GM12878 (cell line): ENCODE data around the gene ZFP62. TPM values are rescaled to one million over a fixed set of nuclear protein-coding genes. Genes with fewer than 3 reads are reported as not detected.
A peak's percentile ranks its signal among the peaks of the same experiment; 100 is the strongest.

ENCODE experiments used
- CHD1 ChIP-seq: IDR thresholded peaks from 2 replicates; pipeline ENCODE4 v1.6.1; 2012; ENCODE audit warnings: low read depth, low read length, improper control_type of control experiment
- CREM ChIP-seq: IDR thresholded peaks from 2 replicates; pipeline ENCODE4 v1.6.1; 2014; ENCODE audit warnings: antibody characterized with exemption, low read depth
- EED ChIP-seq: sonication (generic); IDR thresholded peaks from 2 replicates; pipeline ENCODE4 v1.6.1; 2016; ENCODE audit warnings: antibody characterized with exemption, low read depth
- FOXK2 ChIP-seq: fragments of 450-650 bp; IDR thresholded peaks from 2 replicates; pipeline ENCODE4 v1.6.1; 2017; ENCODE audit warnings: mild to moderate bottlenecking, moderate library complexity
- HDAC2 ChIP-seq: fragments of 200-600 bp; sonication (generic); IDR thresholded peaks from 2 replicates; pipeline ENCODE4 v1.6.1; 2017
- IKZF2 ChIP-seq, 2 experiments: fragments of 450-650 bp; IDR thresholded peaks; 2 replicates each; pipeline ENCODE4 v1.6.1; 2017; ENCODE audit warnings: mild to moderate bottlenecking in 2 of 2, moderate library complexity in 2 of 2
- MTA2 ChIP-seq: fragments of 450-650 bp; IDR thresholded peaks from 2 replicates; pipeline ENCODE4 v1.6.1; 2016; ENCODE audit warnings: low read depth, mild to moderate bottlenecking, moderate library complexity
- NFIC ChIP-seq: IDR thresholded peaks from 2 replicates; pipeline ENCODE4 v1.6.1; 2012; ENCODE audit warnings: low read depth, mild to moderate bottlenecking, inconsistent platforms, low read length, moderate library complexity
- NR2C1 ChIP-seq: fragments of 450-650 bp; IDR thresholded peaks from 2 replicates; pipeline ENCODE4 v1.6.1; 2017; ENCODE audit warnings: antibody characterized with exemption, mild to moderate bottlenecking, moderate library complexity
- NR2C2 ChIP-seq: IDR thresholded peaks from 2 replicates; pipeline ENCODE4 v1.6.1; 2011; ENCODE audit warnings: borderline replicate concordance, low read depth; ENCODE audit not compliant: control insufficient read depth, insufficient read length
- NR2F1 ChIP-seq: fragments of 450-650 bp; conservative IDR thresholded peaks from 2 replicates; pipeline ENCODE4 v1.6.1; 2017; ENCODE audit warnings: mild to moderate bottlenecking
- PAX5 ChIP-seq: IDR thresholded peaks from 2 replicates; pipeline ENCODE4 v1.6.1; 2011; ENCODE audit warnings: low read depth, low read length, borderline replicate concordance
- POLR2A ChIP-seq: IDR thresholded peaks from 2 replicates; pipeline ENCODE4 v1.6.1; 2011; ENCODE audit warnings: low read depth, mild to moderate bottlenecking, low read length
- POLR2AphosphoS5 ChIP-seq: IDR thresholded peaks from 2 replicates; pipeline ENCODE4 v1.6.1; 2011; ENCODE audit warnings: mild to moderate bottlenecking, low read length, inconsistent platforms
- RELA ChIP-seq: fragments of 450-650 bp; IDR thresholded peaks from 2 replicates; pipeline ENCODE4 v1.8.0; 2014; ENCODE audit warnings: borderline replicate concordance; ENCODE audit not compliant: partially characterized antibody
- RFX5 ChIP-seq: IDR thresholded peaks from 2 replicates; pipeline ENCODE4 v1.6.1; 2011; ENCODE audit warnings: low read depth, low read length, improper control_type of control experiment
- SIN3A ChIP-seq: IDR thresholded peaks from 2 replicates; pipeline ENCODE4 v1.6.1; 2012; ENCODE audit warnings: low read depth, low read length, improper control_type of control experiment
- SMAD1 ChIP-seq: fragments of 450-650 bp; IDR thresholded peaks from 2 replicates; pipeline ENCODE4 v1.6.1; 2018; ENCODE audit warnings: mild to moderate bottlenecking, low read depth; ENCODE audit not compliant: partially characterized antibody
- SREBF1 ChIP-seq: IDR thresholded peaks from 2 replicates; pipeline ENCODE4 v1.6.1; 2012; ENCODE audit warnings: mild to moderate bottlenecking, low read length
- TBL1XR1 ChIP-seq: IDR thresholded peaks from 2 replicates; pipeline ENCODE4 v1.6.1; 2012; ENCODE audit warnings: low read depth, low read length, improper control_type of control experiment
- ZNF622 ChIP-seq: fragments of 450-650 bp; IDR thresholded peaks from 2 replicates; pipeline ENCODE4 v1.6.1; 2017; ENCODE audit warnings: mild to moderate bottlenecking, inconsistent platforms
- ZSCAN29 ChIP-seq: fragments of 450-650 bp; IDR thresholded peaks from 2 replicates; pipeline ENCODE4 v1.6.1; 2017; ENCODE audit warnings: mild to moderate bottlenecking, moderate library complexity
- polyA plus RNA-seq, 11 experiments: library from polyadenylated mRNA; depleted of rRNA in 4 of 11; unstranded in 6 of 11; stranded (reverse) in 5 of 11; fragments of >200 nt; fragmentation: Nextera tagmentation in 4 of 11; fragmentation: Illumina TruSeq in 1 of 11; extraction: Ambion mirVana in 4 of 11; extraction: Trizol in 1 of 11; gene quantifications; 1 replicate in 1 of 11; 2 replicates in 10 of 11; pipeline versions ENCODE4 v1.2.1 to v1.2.3, GENCODE V29; 2011 to 2016; ENCODE audit warnings: inconsistent platforms in 2 of 11, missing spikeins in 2 of 11, low read depth in 1 of 11
- total RNA-seq, 4 experiments: library from RNA; depleted of rRNA in 3 of 4; stranded (reverse); fragments of >200 nt in 3 of 4; fragmentation: Illumina TruSeq in 1 of 4; extraction: Trizol in 1 of 4; gene quantifications; 2 replicates each; pipeline versions ENCODE4 v1.2.1 to v1.2.3, GENCODE V29; 2013 to 2021
- TF ChIP-seq, protein P1 (sequence below): fragments of 450-650 bp; IDR thresholded peaks from 2 replicates; pipeline ENCODE4 v1.6.1; 2017; ENCODE audit warnings: antibody characterized with exemption, mild to moderate bottlenecking, moderate library complexity
- TF ChIP-seq, protein P2 (sequence below): fragments of 450-650 bp; IDR thresholded peaks from 2 replicates; pipeline ENCODE4 v1.6.1; 2017; ENCODE audit warnings: mild to moderate bottlenecking
- TF ChIP-seq, protein P3 (sequence below): fragments of 450-650 bp; formaldehyde crosslinking; IDR thresholded peaks from 2 replicates; pipeline ENCODE4 v1.4.0; 2020; ENCODE audit warnings: mild to moderate bottlenecking, moderate library complexity

The ZFP62 gene
- total and polyA plus RNA-seq, 10 of the 15 experiments (the other 5 are each of a cell fraction or from before 2014, with no cell fraction given), result 9.2 to 39.7 (median 21.1) TPM

DNA sequence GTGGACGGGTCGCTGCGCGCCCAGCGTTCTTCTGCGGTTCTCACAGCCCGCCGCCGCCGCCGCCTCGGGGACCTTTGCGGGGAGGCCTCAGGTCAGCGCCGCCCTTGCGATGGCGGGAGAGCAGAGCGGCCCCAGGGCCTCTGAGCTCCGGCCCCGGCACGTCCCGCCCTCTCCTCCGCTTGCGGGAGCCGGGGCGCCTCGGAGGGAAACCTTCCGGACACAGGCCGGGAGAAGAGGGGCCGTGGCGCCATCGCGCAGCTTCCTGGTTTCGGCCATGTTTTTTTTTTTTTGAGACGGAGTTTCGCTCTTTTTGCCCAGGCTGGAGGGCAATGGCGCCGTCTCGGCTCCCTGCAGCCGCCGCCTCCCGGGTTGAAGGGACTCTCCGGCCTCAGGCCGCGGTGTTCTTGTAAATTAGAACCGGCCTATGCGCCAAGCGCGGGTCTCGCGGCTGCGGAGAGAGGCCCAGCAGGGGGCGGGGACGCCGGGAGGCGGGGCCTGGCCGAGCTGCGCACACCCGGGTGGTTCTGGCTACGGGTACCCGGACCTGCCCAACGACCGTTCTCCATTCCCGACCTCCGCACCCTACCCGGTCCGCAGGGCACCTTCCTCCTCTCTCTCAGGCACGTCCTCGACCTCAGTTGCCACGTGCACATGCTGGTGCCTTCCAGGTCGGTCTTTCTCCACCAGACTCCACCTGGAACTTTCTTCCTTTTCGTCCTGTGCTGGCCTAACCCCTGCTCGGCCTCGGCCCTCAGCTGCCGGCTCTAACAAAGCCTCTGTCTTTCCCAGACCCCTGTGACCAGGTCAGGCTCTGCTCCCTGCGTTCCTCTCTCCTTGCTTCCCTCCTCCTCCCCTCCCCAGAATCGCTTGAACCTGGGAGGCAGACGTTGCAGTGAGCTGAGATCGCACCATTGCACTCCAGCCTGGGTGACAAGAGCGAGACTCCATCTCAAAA lies 29.7 kb downstream of the ZFP62 start (continued):
- TF ChIP-seq, protein P1, sequence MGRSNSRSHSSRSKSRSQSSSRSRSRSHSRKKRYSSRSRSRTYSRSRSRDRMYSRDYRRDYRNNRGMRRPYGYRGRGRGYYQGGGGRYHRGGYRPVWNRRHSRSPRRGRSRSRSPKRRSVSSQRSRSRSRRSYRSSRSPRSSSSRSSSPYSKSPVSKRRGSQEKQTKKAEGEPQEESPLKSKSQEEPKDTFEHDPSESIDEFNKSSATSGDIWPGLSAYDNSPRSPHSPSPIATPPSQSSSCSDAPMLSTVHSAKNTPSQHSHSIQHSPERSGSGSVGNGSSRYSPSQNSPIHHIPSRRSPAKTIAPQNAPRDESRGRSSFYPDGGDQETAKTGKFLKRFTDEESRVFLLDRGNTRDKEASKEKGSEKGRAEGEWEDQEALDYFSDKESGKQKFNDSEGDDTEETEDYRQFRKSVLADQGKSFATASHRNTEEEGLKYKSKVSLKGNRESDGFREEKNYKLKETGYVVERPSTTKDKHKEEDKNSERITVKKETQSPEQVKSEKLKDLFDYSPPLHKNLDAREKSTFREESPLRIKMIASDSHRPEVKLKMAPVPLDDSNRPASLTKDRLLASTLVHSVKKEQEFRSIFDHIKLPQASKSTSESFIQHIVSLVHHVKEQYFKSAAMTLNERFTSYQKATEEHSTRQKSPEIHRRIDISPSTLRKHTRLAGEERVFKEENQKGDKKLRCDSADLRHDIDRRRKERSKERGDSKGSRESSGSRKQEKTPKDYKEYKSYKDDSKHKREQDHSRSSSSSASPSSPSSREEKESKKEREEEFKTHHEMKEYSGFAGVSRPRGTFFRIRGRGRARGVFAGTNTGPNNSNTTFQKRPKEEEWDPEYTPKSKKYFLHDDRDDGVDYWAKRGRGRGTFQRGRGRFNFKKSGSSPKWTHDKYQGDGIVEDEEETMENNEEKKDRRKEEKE, result no peak
- TF ChIP-seq IKZF2 (IDR thresholded peaks at IDR 0.05) (peak in 1 of 2 experiments; percentile 13; a peak in 1 of 4 replicates), CREM (no peak), POLR2A (peak; percentile 67), ZSCAN29 (no peak; the same call in 1 of the 2 replicates), NFIC (no peak), SMAD1 (peak; percentile 46), RELA (no peak), SREBF1 (no peak), POLR2AphosphoS5 (peak; percentile 76), EED (no peak; the same call in 1 of the 2 replicates), NR2F1 (peak; percentile 74; the same call in 1 of the 2 replicates), HDAC2 (no peak), ZNF622 (no peak), FOXK2 (no peak), CHD1 (no peak), SIN3A (peak; percentile 36; the same call in 1 of the 2 replicates), MTA2 (no peak), TBL1XR1 (no peak), NR2C2 (no peak), PAX5 (no peak), RFX5 (no peak; the same call in 1 of the 2 replicates), NR2C1 (no peak)
- TF ChIP-seq, protein P2, sequence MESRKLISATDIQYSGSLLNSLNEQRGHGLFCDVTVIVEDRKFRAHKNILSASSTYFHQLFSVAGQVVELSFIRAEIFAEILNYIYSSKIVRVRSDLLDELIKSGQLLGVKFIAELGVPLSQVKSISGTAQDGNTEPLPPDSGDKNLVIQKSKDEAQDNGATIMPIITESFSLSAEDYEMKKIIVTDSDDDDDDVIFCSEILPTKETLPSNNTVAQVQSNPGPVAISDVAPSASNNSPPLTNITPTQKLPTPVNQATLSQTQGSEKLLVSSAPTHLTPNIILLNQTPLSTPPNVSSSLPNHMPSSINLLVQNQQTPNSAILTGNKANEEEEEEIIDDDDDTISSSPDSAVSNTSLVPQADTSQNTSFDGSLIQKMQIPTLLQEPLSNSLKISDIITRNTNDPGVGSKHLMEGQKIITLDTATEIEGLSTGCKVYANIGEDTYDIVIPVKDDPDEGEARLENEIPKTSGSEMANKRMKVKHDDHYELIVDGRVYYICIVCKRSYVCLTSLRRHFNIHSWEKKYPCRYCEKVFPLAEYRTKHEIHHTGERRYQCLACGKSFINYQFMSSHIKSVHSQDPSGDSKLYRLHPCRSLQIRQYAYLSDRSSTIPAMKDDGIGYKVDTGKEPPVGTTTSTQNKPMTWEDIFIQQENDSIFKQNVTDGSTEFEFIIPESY, result no peak
- TF ChIP-seq, protein P3, sequence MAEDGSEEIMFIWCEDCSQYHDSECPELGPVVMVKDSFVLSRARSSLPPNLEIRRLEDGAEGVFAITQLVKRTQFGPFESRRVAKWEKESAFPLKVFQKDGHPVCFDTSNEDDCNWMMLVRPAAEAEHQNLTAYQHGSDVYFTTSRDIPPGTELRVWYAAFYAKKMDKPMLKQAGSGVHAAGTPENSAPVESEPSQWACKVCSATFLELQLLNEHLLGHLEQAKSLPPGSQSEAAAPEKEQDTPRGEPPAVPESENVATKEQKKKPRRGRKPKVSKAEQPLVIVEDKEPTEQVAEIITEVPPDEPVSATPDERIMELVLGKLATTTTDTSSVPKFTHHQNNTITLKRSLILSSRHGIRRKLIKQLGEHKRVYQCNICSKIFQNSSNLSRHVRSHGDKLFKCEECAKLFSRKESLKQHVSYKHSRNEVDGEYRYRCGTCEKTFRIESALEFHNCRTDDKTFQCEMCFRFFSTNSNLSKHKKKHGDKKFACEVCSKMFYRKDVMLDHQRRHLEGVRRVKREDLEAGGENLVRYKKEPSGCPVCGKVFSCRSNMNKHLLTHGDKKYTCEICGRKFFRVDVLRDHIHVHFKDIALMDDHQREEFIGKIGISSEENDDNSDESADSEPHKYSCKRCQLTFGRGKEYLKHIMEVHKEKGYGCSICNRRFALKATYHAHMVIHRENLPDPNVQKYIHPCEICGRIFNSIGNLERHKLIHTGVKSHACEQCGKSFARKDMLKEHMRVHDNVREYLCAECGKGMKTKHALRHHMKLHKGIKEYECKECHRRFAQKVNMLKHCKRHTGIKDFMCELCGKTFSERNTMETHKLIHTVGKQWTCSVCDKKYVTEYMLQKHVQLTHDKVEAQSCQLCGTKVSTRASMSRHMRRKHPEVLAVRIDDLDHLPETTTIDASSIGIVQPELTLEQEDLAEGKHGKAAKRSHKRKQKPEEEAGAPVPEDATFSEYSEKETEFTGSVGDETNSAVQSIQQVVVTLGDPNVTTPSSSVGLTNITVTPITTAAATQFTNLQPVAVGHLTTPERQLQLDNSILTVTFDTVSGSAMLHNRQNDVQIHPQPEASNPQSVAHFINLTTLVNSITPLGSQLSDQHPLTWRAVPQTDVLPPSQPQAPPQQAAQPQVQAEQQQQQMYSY (CRISPR knock-in tag), result no peak
